ENCODE data around the gene ZFAND3. TPM values are rescaled to one million over a fixed set of nuclear protein-coding genes. Genes with fewer than 3 reads are reported as not detected.

Gene ZFAND3
- total RNA-seq, 1 donor from 2014 or later: 18.7 TPM

DNA sequence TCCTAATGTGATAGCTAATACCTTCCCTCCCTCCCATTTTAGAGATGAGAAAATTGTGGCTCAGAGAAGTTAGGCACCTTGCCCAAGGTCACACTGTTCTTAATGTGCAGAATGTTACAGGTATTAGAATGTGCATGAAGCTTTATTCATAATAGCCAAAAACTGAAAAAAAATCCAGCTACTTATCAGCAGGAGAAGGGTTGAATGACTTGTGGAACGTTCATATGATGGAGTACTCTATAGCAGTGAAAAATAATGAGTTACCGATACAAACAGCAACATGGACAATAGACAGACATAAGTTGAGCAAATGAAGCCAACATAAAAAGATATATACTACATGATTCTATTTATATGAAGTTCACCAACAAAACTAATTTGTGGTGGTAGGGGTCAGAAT, 37.7 kb upstream of the ZFAND3 start:
- TF ChIP-seq, protein P1, sequence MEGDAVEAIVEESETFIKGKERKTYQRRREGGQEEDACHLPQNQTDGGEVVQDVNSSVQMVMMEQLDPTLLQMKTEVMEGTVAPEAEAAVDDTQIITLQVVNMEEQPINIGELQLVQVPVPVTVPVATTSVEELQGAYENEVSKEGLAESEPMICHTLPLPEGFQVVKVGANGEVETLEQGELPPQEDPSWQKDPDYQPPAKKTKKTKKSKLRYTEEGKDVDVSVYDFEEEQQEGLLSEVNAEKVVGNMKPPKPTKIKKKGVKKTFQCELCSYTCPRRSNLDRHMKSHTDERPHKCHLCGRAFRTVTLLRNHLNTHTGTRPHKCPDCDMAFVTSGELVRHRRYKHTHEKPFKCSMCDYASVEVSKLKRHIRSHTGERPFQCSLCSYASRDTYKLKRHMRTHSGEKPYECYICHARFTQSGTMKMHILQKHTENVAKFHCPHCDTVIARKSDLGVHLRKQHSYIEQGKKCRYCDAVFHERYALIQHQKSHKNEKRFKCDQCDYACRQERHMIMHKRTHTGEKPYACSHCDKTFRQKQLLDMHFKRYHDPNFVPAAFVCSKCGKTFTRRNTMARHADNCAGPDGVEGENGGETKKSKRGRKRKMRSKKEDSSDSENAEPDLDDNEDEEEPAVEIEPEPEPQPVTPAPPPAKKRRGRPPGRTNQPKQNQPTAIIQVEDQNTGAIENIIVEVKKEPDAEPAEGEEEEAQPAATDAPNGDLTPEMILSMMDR (conservative IDR thresholded peaks at IDR 0.05; ENCODE audit: low read depth, low read length): no peak
- no peak for DNase-seq (ENCODE audit: low read depth)
- no peak overlapping the region for H3K4me3 ChIP-seq (ENCODE audit: low read depth, low read length)

DNA sequence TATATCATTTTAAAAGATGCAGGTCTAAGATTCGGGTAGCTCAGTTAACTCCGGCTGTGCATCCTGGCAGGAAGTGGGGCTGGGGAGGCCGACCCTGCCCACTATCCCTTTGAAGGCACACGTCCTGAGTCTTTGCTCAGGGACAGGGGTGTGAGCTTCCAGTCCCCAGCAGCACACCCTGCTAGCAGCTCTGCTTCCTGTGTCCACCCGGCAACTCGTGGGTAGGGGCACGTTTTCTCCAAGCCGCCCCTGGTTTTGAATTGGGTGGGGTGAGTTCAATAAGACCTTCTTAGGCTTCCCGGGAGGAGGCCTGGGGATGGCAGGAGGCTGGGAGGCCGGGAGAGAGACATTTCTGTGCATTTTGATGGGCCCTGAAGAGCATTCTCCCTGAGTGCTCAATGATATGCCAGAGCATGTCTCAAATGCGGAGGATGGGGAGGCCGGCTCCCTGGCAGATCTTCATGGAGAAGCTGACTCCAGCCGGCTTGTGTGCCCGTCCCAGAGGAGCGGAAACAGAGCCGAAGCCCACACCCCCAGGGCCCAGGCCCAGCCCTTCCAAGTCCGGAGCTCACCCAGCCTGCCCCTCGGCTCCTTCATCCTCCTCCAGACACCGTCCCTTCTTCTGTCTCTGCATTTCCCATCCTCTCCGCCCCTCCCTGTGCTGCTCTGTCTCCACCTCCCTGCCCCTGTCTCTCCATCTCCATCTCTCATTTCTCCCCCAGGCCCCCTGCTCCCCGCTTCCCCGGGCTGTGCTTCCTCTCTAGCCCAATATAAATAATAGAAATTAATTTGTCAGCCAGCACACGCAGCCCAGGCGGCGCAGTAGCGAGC, 36.3 kb upstream of the ZFAND3 start:
- no peak for DNase-seq (ENCODE audit: low read depth)
- peak overlapping the region; percentile 38 for H3K4me3 ChIP-seq (ENCODE audit: low read depth, low read length)
- TF ChIP-seq, protein P1 (conservative IDR thresholded peaks at IDR 0.05; ENCODE audit: low read depth, low read length): no peak

DNA sequence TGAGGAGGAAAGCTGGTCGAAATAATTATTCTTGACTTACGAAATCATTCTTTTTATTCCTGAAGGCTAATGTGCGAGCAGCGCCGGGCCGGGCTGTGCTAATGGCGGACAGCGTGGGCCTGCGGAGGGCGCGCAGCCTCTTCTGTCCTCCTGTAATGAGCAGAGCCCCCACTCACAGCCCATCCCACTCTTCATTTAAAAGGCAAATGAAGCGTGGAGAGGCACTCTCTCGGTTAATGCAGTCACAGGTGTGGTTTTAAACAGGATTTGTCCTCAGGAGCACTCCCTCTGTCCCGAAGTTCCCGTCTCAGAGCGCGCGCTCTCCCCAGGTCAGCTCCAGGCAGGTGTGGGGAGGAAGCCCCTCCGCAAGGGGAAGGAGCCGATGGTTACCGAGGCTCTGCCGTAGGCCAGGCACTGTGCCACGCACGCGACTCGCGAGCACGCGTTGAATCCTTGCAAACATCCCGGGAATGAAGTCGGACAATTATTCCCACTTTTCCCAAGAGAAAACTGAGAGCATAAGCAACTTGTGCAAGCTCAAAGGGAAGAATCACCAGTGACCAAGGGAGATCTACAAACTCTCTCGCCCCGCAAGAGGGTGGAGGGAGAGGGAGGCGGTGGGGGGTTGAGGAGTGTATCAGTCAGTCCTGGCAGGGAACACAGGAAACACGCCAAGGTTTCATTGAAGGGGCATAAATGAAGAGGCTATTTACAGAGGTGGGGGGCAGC, 35.5 kb upstream of the ZFAND3 start:
- peak overlapping the region; percentile 38 for H3K4me3 ChIP-seq (ENCODE audit: low read depth, low read length)
- TF ChIP-seq, protein P1 (conservative IDR thresholded peaks at IDR 0.05; ENCODE audit: low read depth, low read length): no peak

DNA sequence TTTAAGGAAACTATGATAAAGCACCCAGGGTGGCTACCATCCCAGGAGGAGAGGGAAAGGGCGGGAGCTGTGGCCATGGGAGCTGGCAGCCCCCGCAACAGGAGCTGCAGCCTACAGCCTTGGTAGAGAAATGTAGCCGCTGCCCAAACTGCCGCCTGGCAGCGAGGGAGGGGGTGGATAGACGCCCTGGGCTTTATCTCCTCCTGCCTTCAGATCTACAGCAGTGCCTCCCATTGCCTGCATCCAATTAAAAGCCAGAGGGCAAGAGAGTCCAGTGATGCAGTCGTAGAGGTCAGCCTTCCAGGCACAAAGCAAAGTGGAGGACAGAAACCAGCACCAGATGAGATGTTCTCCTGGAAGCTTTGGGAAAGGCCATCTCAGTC, 35.0 kb upstream of the ZFAND3 start:
- no peak overlapping the region for H3K4me3 ChIP-seq (ENCODE audit: low read depth, low read length)
- DNase-seq (ENCODE audit: low read depth): no peak
- TF ChIP-seq, protein P1 (conservative IDR thresholded peaks at IDR 0.05; ENCODE audit: low read depth, low read length): no peak

More for the DNA sequence above, 35.5 kb upstream of the ZFAND3 start:
- DNase-seq (ENCODE audit: low read depth): no peak

DNA sequence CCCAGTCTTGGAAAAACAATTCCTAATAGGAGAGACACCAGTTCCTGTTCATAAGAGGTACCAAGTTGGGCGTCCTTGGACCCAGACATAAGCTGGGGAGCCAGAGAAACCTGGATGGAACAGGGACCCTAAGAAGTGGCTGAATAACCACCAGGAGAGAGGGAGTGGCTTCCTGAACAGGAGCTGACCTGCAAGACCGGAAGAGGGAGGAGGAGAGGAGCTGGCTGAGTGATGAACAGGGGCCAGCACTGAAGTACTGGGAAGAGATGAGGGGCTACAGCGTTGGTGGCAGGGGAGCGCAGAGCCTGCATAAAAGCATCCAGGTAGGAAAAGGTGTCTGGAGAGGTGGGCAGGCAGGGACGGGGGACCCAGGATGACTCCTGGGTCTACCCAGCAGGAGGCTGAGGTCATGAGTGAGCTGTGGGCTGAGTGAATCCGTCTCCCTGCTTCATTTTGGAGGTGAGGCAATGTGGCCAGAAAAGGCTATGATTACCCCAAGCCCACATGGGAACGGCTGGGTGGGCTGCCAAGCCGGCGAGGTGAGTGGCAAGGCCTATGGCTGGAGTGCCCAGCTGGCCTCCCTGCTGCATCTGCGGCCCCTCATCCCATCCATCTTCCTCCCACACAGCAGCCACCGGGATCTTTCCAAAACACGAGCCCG, 34.4 kb upstream of the ZFAND3 start:
- no peak overlapping the region for H3K4me3 ChIP-seq (ENCODE audit: low read depth, low read length)
- TF ChIP-seq, protein P1 (conservative IDR thresholded peaks at IDR 0.05; ENCODE audit: low read depth, low read length): no peak
- DNase-seq (ENCODE audit: low read depth): no peak

DNA sequence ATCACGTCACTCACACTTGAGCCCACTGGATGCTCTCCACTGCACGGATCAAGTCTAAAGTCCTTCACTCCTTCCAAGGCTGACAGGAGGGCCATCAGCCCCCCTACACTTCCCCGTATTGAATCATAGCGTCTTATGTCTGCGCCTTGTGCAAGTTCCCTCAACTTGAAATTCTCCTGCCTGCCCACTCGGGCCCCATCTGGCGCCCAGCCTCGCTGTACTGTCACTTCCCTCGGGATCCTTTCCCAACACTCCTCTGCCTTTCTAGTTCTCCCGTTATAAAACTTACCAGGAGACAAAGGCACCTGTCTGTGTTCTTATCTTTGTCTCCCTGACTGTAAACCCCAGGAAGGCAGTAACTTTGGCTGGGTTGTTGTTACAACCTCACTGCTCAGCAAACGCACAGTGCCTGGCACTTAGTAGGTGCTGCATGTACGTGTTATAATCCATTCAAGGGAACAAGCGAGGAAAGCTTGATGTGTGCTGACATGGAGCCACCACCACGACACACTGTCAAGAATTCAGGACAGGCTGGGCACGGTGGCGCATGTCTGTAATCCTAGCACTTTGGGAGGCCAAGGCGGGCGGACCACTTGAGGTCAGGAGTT, 33.8 kb upstream of the ZFAND3 start:
- TF ChIP-seq, protein P1 (conservative IDR thresholded peaks at IDR 0.05; ENCODE audit: low read depth, low read length): no peak
- H3K4me3 ChIP-seq (ENCODE audit: low read depth, low read length): no peak overlapping the region
- no peak for DNase-seq (ENCODE audit: low read depth)

All from epithelial cell of proximal tubule (primary cell).